ENCODE measurements around the gene GBX1. TPM values are rescaled to one million over a fixed set of nuclear protein-coding genes. Genes with fewer than 3 reads are reported as not detected.

The GBX1 gene
- total RNA-seq, 2 experiments from 2014 or later = not detected

- TF ChIP-seq CTCF (conservative IDR thresholded peaks at IDR 0.05; ENCODE audit: low read length) (no peak), EZH2phosphoT487 (IDR thresholded peaks at IDR 0.05; ENCODE audit: borderline replicate concordance, low read depth, low read length) (no peak)
- POLR2A ChIA-PET = interaction anchor here (0.6 kb wide), 1 partner anchor 129 kb away, joined by 3 read pairs; the partner anchor contains the start of gene FASTK
Measured at GRCh38 chr7:151209588-151209987, 42.1 kb upstream of the GBX1 start.

GRCh38 chr7:151208253-151208862 lies 40.9 kb upstream of the GBX1 start:
- H3K4me2 ChIP-seq (ENCODE audit: low read length) = no peak overlapping the region
- H3K27ac ChIP-seq (ENCODE audit: low read depth, low read length, poor library complexity, severe bottlenecking) = no peak overlapping the region
- no peaks in the 10 kb centered on the region for H4K20me1 ChIP-seq (ENCODE audit: insufficient read depth, low read length)
- H3K36me3 ChIP-seq (ENCODE audit: insufficient read depth, low read length) = peaks cover 17% of the 10 kb centered on the region
- no peak overlapping the region for H3K4me3 ChIP-seq (ENCODE audit: low read depth, low read length, poor library complexity, severe bottlenecking)
- intact Hi-C loops (cut with micrococcal nuclease; ENCODE audit: unreplicated experiment) = no loop called here
- H2AFZ ChIP-seq (ENCODE audit: low read length) = no peak overlapping the region
- TF ChIP-seq CTCF (conservative IDR thresholded peaks at IDR 0.05; ENCODE audit: low read length) = no peak
- no peak for TF ChIP-seq EZH2phosphoT487 (IDR thresholded peaks at IDR 0.05; ENCODE audit: borderline replicate concordance, low read depth, low read length)
- H3K4me1 ChIP-seq (ENCODE audit: insufficient read depth, low read length, poor library complexity, severe bottlenecking) = no peaks in the 10 kb centered on the region
- H3K79me2 ChIP-seq (ENCODE audit: insufficient read depth, low read depth, low read length) = no peaks in the 10 kb centered on the region
- POLR2A ChIA-PET = no interaction called here
- H3K9me3 ChIP-seq (ENCODE audit: low read length) = no peaks in the 10 kb centered on the region
- CTCF ChIA-PET (ENCODE audit: unreplicated experiment) = no interaction called here
- no peaks in the 10 kb centered on the region for H3K9me2 ChIP-seq (ENCODE audit: insufficient read depth, low read length)
- no peak for DNase-seq (ENCODE audit: low spot score)
- BruUV-seq (replicated peaks) = no TSS peak

More at GRCh38 chr7:151209588-151209987, 42.1 kb upstream of the GBX1 start:
- CTCF ChIA-PET (ENCODE audit: unreplicated experiment) = no interaction called here
- no peak overlapping the region for H3K27ac ChIP-seq (ENCODE audit: low read depth, low read length, poor library complexity, severe bottlenecking)
- intact Hi-C loops (cut with micrococcal nuclease; ENCODE audit: unreplicated experiment) = no loop called here
- H3K9me2 ChIP-seq (ENCODE audit: insufficient read depth, low read length) = no peaks in the 10 kb centered on the region
- H3K4me3 ChIP-seq (ENCODE audit: low read depth, low read length, poor library complexity, severe bottlenecking) = no peak overlapping the region
- H3K4me1 ChIP-seq (ENCODE audit: insufficient read depth, low read length, poor library complexity, severe bottlenecking) = no peaks in the 10 kb centered on the region
- H3K4me2 ChIP-seq (ENCODE audit: low read length) = no peak overlapping the region
- no TSS peak for BruUV-seq (replicated peaks)
- peaks cover 29% of the 10 kb centered on the region for H3K36me3 ChIP-seq (ENCODE audit: insufficient read depth, low read length)
- H2AFZ ChIP-seq (ENCODE audit: low read length) = no peak overlapping the region
- H3K79me2 ChIP-seq (ENCODE audit: insufficient read depth, low read depth, low read length) = no peaks in the 10 kb centered on the region
- DNase-seq (ENCODE audit: low spot score) = no peak
- no peaks in the 10 kb centered on the region for H4K20me1 ChIP-seq (ENCODE audit: insufficient read depth, low read length)
- H3K9me3 ChIP-seq (ENCODE audit: low read length) = no peaks in the 10 kb centered on the region

- POLR2A ChIA-PET = no interaction called here
- H3K27ac ChIP-seq (ENCODE audit: low read depth, low read length, poor library complexity, severe bottlenecking) = no peak overlapping the region
Measured at GRCh38 chr7:151207804-151208203, 40.3 kb upstream of the GBX1 start.

More at GRCh38 chr7:151207804-151208203, 40.3 kb upstream of the GBX1 start:
- H3K36me3 ChIP-seq (ENCODE audit: insufficient read depth, low read length) = peaks cover 11% of the 10 kb centered on the region; the same call in 1 of the 2 replicates
- H3K4me2 ChIP-seq (ENCODE audit: low read length) = no peak overlapping the region
- no peaks in the 10 kb centered on the region for H3K79me2 ChIP-seq (ENCODE audit: insufficient read depth, low read depth, low read length)
- intact Hi-C loops (cut with micrococcal nuclease; ENCODE audit: unreplicated experiment) = no loop called here
- no peaks in the 10 kb centered on the region for H3K9me3 ChIP-seq (ENCODE audit: low read length)
- H3K9me2 ChIP-seq (ENCODE audit: insufficient read depth, low read length) = no peaks in the 10 kb centered on the region
- no peaks in the 10 kb centered on the region for H4K20me1 ChIP-seq (ENCODE audit: insufficient read depth, low read length)
- no peak overlapping the region for H2AFZ ChIP-seq (ENCODE audit: low read length)
- no peak overlapping the region for H3K4me3 ChIP-seq (ENCODE audit: low read depth, low read length, poor library complexity, severe bottlenecking)
- TF ChIP-seq CTCF (conservative IDR thresholded peaks at IDR 0.05; ENCODE audit: low read length) = no peak
- no peak for TF ChIP-seq EZH2phosphoT487 (IDR thresholded peaks at IDR 0.05; ENCODE audit: borderline replicate concordance, low read depth, low read length)
- no TSS peak for BruUV-seq (replicated peaks)
- H3K4me1 ChIP-seq (ENCODE audit: insufficient read depth, low read length, poor library complexity, severe bottlenecking) = no peaks in the 10 kb centered on the region
- CTCF ChIA-PET (ENCODE audit: unreplicated experiment) = no interaction called here
- DNase-seq (ENCODE audit: low spot score) = no peak

All from OCI-LY7 (cell line).